ENCODE measurements around the gene PTGDR2.
A peak's percentile ranks its signal among the peaks of the same experiment; 100 is the strongest.

The PTGDR2 gene

GRCh38 chr11:60842668-60843600 is 12.8 kb downstream of the PTGDR2 start:
- Histone ChIP-seq H3K36me3 (ENCODE audit: control insufficient read depth, insufficient read depth, low read length) (peaks cover 7% of the 10 kb centered on the region), H3K9ac (ENCODE audit: low read depth, low read length) (peak overlapping the region; percentile 87), H3K4me1 (ENCODE audit: control insufficient read depth, insufficient read depth, low read length) (peaks cover 10% of the 10 kb centered on the region), H3K27me3 (ENCODE audit: control insufficient read depth, insufficient read depth, low read length) (no peaks in the 10 kb centered on the region), H3K9me3 (ENCODE audit: control insufficient read depth, insufficient read depth, low read length) (no peaks in the 10 kb centered on the region), H3K4me3 (ENCODE audit: low read depth, low read length) (peak overlapping the region; percentile 90)

DNA sequence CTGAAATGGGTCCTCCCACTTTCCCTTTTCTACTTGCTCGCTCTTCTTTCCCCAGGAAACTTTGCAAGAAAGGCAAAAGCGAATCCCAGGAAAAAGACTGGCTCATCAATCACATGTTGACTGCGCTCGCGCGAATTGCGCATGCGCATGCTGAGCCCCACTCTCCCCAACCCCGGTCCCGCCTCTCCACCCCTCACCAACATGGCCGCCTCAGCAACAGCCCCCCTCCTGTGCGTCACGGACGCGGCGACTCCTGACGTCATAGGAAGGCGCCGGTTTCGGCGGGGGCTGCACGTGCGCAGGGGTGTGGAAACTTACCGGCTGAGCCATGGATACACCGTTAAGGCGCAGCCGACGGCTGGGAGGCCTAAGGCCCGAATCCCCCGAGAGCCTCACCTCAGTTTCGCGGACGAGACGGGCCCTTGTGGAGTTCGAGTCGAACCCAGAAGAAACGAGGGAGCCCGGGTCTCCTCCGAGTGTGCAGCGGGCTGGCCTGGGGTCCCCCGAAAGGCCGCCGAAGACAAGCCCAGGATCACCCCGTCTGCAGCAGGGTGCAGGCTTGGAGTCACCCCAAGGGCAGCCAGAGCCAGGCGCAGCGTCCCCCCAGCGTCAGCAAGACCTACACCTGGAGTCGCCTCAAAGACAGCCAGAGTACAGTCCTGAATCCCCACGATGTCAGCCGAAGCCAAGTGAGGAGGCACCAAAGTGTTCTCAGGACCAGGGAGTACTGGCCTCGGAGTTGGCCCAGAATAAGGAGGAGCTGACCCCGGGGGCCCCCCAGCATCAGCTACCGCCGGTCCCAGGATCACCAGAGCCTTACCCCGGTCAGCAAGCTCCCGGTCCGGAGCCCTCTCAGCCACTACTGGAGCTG is 13.7 kb downstream of the PTGDR2 start, which contains the start of gene CCDC86:
CCDC86 (plus strand) TSS at position 317 of the 871 bp plus-strand sequence; CDS start at position 329, 12 bp downstream.
- Histone ChIP-seq H3K9ac (ENCODE audit: low read depth, low read length) (peak within 1 kb of the TSS; percentile 87), H3K4me3 (ENCODE audit: low read depth, low read length) (peak within 1 kb of the TSS; percentile 90), H3K9me3 (ENCODE audit: control insufficient read depth, insufficient read depth, low read length) (no peaks in the 10 kb centered on the region), H3K27me3 (ENCODE audit: control insufficient read depth, insufficient read depth, low read length) (peaks cover 6% of the 10 kb centered on the region), H3K4me1 (ENCODE audit: control insufficient read depth, insufficient read depth, low read length) (peaks cover 10% of the 10 kb centered on the region), H3K36me3 (ENCODE audit: control insufficient read depth, insufficient read depth, low read length) (peaks cover 4% of the 10 kb centered on the region)

DNA sequence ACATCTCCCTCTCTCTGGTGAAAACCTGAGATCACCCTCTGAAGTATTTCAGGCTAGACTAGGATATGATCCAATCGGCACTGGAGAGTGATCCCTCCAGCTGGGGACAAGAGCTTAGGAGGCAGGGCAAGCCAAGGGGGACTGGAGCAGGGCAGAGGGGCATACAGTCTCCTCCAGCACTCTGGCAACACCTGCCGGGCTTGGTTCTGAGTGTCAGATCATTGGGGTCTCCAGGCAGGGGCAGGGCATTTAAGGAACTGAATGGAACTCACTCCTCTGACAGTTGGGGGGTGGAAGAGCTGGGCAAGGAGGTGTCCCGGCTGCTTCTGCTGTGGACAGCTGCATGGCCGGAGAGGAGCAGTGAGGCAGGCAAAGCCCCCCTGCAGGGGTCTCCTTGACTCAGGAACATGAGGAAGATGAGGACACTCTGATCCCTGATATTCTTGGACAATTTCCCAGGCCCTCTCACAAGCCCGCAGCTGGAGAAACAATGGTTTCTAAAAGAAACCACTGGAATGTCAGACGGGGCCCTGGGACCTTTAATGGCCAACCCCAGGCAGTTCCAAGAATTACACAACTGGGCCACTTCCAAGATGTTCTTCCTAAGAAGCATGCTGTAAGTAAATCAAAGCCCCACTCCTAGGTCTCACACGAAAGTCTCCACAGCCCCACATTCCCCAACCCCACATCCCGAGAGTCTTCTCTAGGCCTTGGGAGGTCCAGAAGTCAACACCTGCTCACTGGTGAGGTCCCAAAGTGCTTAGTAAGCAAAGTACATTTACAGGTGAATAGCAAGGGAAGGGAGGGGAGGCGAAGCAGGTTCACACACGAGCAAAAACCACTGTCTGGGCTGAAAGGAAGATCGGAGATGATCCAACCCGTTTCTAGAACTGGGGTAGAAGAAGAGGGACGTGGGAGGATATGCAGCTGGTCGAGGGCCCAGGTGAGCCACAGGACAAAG is 15.0 kb downstream of the PTGDR2 start:
- Histone ChIP-seq H3K4me3 (ENCODE audit: low read depth, low read length) (peak overlapping the region; percentile 46), H3K9me3 (ENCODE audit: control insufficient read depth, insufficient read depth, low read length) (no peaks in the 10 kb centered on the region), H3K36me3 (ENCODE audit: control insufficient read depth, insufficient read depth, low read length) (no peaks in the 10 kb centered on the region), H3K9ac (ENCODE audit: low read depth, low read length) (peak overlapping the region; percentile 47), H3K4me1 (ENCODE audit: control insufficient read depth, insufficient read depth, low read length) (peaks cover 10% of the 10 kb centered on the region), H3K27me3 (ENCODE audit: control insufficient read depth, insufficient read depth, low read length) (peaks cover 6% of the 10 kb centered on the region)

GRCh38 chr11:60838132-60838531 is 17.6 kb downstream of the PTGDR2 start:
- Histone ChIP-seq H3K27me3 (ENCODE audit: control insufficient read depth, insufficient read depth, low read length) (peaks cover 6% of the 10 kb centered on the region), H3K9ac (ENCODE audit: low read depth, low read length) (no peak overlapping the region), H3K9me3 (ENCODE audit: control insufficient read depth, insufficient read depth, low read length) (no peaks in the 10 kb centered on the region), H3K4me3 (ENCODE audit: low read depth, low read length) (no peak overlapping the region), H3K36me3 (ENCODE audit: control insufficient read depth, insufficient read depth, low read length) (no peaks in the 10 kb centered on the region), H3K4me1 (ENCODE audit: control insufficient read depth, insufficient read depth, low read length) (peaks cover 6% of the 10 kb centered on the region)

GRCh38 chr11:60836866-60837515 is 18.8 kb downstream of the PTGDR2 start:
- Histone ChIP-seq H3K27me3 (ENCODE audit: control insufficient read depth, insufficient read depth, low read length) (peaks cover 6% of the 10 kb centered on the region), H3K36me3 (ENCODE audit: control insufficient read depth, insufficient read depth, low read length) (no peaks in the 10 kb centered on the region), H3K9ac (ENCODE audit: low read depth, low read length) (no peak overlapping the region), H3K9me3 (ENCODE audit: control insufficient read depth, insufficient read depth, low read length) (no peaks in the 10 kb centered on the region), H3K4me1 (ENCODE audit: control insufficient read depth, insufficient read depth, low read length) (peaks cover 5% of the 10 kb centered on the region), H3K4me3 (ENCODE audit: low read depth, low read length) (no peak overlapping the region)

DNA sequence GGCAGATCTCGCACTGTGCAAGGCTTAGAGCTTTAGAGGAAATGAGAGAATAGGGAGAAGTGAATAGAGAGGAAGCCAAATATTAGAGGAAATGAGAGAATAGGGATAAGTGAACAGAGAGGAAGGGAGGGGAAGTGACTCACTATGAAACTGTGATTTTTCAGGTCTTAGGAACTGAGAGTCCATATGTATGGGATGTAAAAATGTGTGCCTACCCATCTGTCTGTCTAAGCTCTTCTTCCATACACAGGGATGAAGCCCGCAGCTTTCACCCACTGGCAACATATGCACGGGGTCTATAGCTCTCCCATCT is 20.3 kb downstream of the PTGDR2 start:
- Histone ChIP-seq H3K9ac (ENCODE audit: low read depth, low read length) (no peak overlapping the region), H3K27me3 (ENCODE audit: control insufficient read depth, insufficient read depth, low read length) (peaks cover 6% of the 10 kb centered on the region), H3K4me3 (ENCODE audit: low read depth, low read length) (no peak overlapping the region), H3K36me3 (ENCODE audit: control insufficient read depth, insufficient read depth, low read length) (no peaks in the 10 kb centered on the region), H3K4me1 (ENCODE audit: control insufficient read depth, insufficient read depth, low read length) (no peaks in the 10 kb centered on the region), H3K9me3 (ENCODE audit: control insufficient read depth, insufficient read depth, low read length) (no peaks in the 10 kb centered on the region)

DNA sequence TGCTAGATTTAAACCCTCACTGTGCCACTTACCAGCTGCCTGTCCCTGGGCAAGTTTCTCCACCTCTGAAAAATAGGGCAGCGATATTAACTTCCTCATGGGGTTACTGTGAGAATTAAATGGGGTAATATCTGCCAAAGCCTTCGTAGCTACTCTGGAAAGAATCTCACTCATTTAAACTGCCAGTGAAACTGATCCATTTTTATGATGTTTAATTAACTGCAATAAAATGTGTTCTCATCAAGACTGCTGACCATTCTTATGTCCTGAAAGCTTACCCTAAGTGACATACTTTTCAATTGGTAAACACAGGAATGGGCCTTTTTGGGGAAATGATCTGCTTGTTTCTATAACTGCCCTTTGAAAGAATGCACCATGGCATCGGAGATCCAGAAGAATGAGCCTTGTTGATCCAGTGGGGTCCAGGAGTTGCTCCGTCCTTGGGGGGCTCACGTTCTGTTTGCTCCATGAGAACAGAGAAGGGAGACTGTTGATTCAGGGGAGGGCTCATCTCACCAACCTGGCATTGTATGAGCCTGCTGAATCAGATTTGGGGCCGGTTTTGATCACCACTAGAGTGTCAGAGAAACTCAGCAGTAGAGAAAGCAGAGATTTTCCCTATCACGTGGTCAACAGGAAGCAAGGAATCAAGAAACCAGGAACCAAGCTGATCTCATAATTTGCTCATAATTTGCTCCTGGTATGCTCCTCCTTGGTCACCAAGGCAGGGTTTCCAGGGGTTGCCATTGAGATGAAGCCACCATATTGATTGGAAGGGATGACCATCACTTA is 20.8 kb downstream of the PTGDR2 start:
- H3K4me3 ChIP-seq (ENCODE audit: low read depth, low read length): no peak overlapping the region
- H3K36me3 ChIP-seq (ENCODE audit: control insufficient read depth, insufficient read depth, low read length): no peaks in the 10 kb centered on the region
- H3K27me3 ChIP-seq (ENCODE audit: control insufficient read depth, insufficient read depth, low read length): peaks cover 6% of the 10 kb centered on the region
- H3K9ac ChIP-seq (ENCODE audit: low read depth, low read length): no peak overlapping the region
- H3K4me1 ChIP-seq (ENCODE audit: control insufficient read depth, insufficient read depth, low read length): no peaks in the 10 kb centered on the region
- H3K9me3 ChIP-seq (ENCODE audit: control insufficient read depth, insufficient read depth, low read length): no peaks in the 10 kb centered on the region

DNA sequence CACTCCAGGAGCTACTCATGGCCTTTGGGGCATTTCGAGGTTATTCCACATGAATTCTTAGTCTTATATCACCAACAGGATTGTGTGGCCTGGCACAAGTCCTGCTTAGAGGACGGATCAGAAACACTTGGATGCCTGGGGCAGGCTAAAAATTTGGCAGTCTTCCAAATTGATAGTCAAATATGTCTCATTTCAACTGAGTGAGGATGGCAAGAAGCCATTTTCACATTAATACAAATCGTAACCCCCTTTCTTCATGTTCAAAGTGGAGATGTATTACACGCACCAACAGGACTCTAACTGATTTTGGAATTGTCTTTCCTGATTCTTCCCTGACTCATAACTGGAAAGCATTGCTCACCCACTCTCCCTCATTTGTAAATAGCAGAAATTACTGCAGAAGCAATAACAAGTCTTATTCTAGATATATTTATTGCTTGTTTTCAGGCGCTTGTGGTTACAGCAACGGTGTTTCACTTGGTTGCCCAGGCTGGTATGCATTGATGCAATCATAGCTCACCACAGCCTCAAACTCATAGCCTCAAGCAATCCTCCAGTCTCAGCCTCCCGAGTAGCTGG is 24.2 kb downstream of the PTGDR2 start:
- H3K4me3 ChIP-seq (ENCODE audit: low read depth, low read length): no peak overlapping the region
- H3K36me3 ChIP-seq (ENCODE audit: control insufficient read depth, insufficient read depth, low read length): no peaks in the 10 kb centered on the region
- no peaks in the 10 kb centered on the region for H3K4me1 ChIP-seq (ENCODE audit: control insufficient read depth, insufficient read depth, low read length)

DNA sequence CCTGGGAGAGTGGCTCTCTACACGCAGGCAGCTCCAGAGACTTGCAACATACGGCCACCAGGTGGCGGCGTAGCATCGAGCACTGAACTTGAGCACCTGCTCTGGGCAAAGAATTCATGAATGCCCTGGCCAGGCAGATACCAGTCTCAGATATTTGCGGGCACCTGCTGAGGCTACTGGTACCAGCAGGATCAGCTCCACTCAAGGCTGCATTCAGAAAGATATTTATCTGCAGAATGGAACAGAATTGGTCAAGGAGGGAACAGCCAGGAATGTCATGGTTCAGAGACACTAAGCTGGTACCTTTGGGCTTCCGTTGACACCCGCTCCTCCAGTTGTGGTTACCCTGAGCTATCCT is 24.6 kb downstream of the PTGDR2 start:
- Histone ChIP-seq H3K36me3 (ENCODE audit: control insufficient read depth, insufficient read depth, low read length) (no peaks in the 10 kb centered on the region), H3K4me1 (ENCODE audit: control insufficient read depth, insufficient read depth, low read length) (no peaks in the 10 kb centered on the region), H3K9me3 (ENCODE audit: control insufficient read depth, insufficient read depth, low read length) (no peaks in the 10 kb centered on the region), H3K9ac (ENCODE audit: low read depth, low read length) (peak overlapping the region; percentile 9), H3K27me3 (ENCODE audit: control insufficient read depth, insufficient read depth, low read length) (no peaks in the 10 kb centered on the region), H3K4me3 (ENCODE audit: low read depth, low read length) (no peak overlapping the region)

More for the DNA sequence above, 24.2 kb downstream of the PTGDR2 start:
- Histone ChIP-seq H3K27me3 (ENCODE audit: control insufficient read depth, insufficient read depth, low read length) (no peaks in the 10 kb centered on the region), H3K9me3 (ENCODE audit: control insufficient read depth, insufficient read depth, low read length) (no peaks in the 10 kb centered on the region), H3K9ac (ENCODE audit: low read depth, low read length) (no peak overlapping the region)

- peak overlapping the region; percentile 9 for H3K9ac ChIP-seq (ENCODE audit: low read depth, low read length)
- H3K27me3 ChIP-seq (ENCODE audit: control insufficient read depth, insufficient read depth, low read length): no peaks in the 10 kb centered on the region
- H3K4me3 ChIP-seq (ENCODE audit: low read depth, low read length): no peak overlapping the region
- H3K36me3 ChIP-seq (ENCODE audit: control insufficient read depth, insufficient read depth, low read length): no peaks in the 10 kb centered on the region
- H3K9me3 ChIP-seq (ENCODE audit: control insufficient read depth, insufficient read depth, low read length): no peaks in the 10 kb centered on the region
- no peaks in the 10 kb centered on the region for H3K4me1 ChIP-seq (ENCODE audit: control insufficient read depth, insufficient read depth, low read length)
These were observed 25.1 kb downstream of the PTGDR2 start for GRCh38 chr11:60830478-60831142.

All from iPS-15b (cell line).